Stimulated activated naive CD8-positive, alpha-beta T cell treated with anti-CD3 and anti-CD28 coated beads, Interleukin-15, Interleukin-2, amounts not matched to agents 100 ng/mL and 50 ng/mL, for 24 hours (primary cell): ENCODE data around the gene TRRAP.

Experiments
- H3K27ac Mint-ChIP-seq: one replicate; pipeline ENCODE4 v1.8.0; 2021; ENCODE audit warnings: mild to moderate bottlenecking, mixed read lengths
- H3K27me3 Mint-ChIP-seq: one replicate; pipeline ENCODE4 v1.8.0; 2021; ENCODE audit warnings: mixed read lengths
- H3K36me3 Mint-ChIP-seq: one replicate; pipeline ENCODE4 v1.8.0; 2021; ENCODE audit warnings: low read depth, mixed read lengths
- H3K4me1 Mint-ChIP-seq: one replicate; pipeline ENCODE4 v1.8.0; 2021; ENCODE audit warnings: low read depth, mixed read lengths
- H3K4me3 Mint-ChIP-seq: one replicate; pipeline ENCODE4 v1.8.0; 2021; ENCODE audit warnings: mild to moderate bottlenecking, mixed read lengths
- H3K9me3 Mint-ChIP-seq: one replicate; pipeline ENCODE4 v1.8.0; 2021; ENCODE audit warnings: mixed read lengths

Gene TRRAP

GRCh38 chr7:98970016-98970615 lies 91.8 kb downstream of the TRRAP start:
- no peak overlapping the region for H3K4me3 Mint-ChIP-seq
- H3K27me3 Mint-ChIP-seq = no peaks in the 10 kb centered on the region
- peaks cover 89% of the 10 kb centered on the region for H3K36me3 Mint-ChIP-seq
- H3K27ac Mint-ChIP-seq = no peak overlapping the region
- H3K4me1 Mint-ChIP-seq = no peaks in the 10 kb centered on the region
- H3K9me3 Mint-ChIP-seq = no peaks in the 10 kb centered on the region

- Mint-ChIP-seq H3K27me3 (no peaks in the 10 kb centered on the region), H3K36me3 (peaks cover 89% of the 10 kb centered on the region), H3K4me1 (no peaks in the 10 kb centered on the region), H3K4me3 (no peak overlapping the region), H3K27ac (no peak overlapping the region), H3K9me3 (no peaks in the 10 kb centered on the region)
Measured at GRCh38 chr7:98970805-98971204, 92.5 kb downstream of the TRRAP start.

GRCh38 chr7:98974205-98974604 lies 95.9 kb downstream of the TRRAP start:
- H3K4me1 Mint-ChIP-seq = no peaks in the 10 kb centered on the region
- H3K9me3 Mint-ChIP-seq = no peaks in the 10 kb centered on the region
- H3K27ac Mint-ChIP-seq = no peak overlapping the region
- peaks cover 83% of the 10 kb centered on the region for H3K36me3 Mint-ChIP-seq
- H3K27me3 Mint-ChIP-seq = no peaks in the 10 kb centered on the region
- H3K4me3 Mint-ChIP-seq = no peak overlapping the region

GRCh38 chr7:98974906-98975816 lies 96.8 kb downstream of the TRRAP start:
- H3K36me3 Mint-ChIP-seq = peaks cover 85% of the 10 kb centered on the region
- H3K27me3 Mint-ChIP-seq = no peaks in the 10 kb centered on the region
- H3K9me3 Mint-ChIP-seq = no peaks in the 10 kb centered on the region
- H3K27ac Mint-ChIP-seq = no peak overlapping the region
- no peak overlapping the region for H3K4me3 Mint-ChIP-seq
- no peaks in the 10 kb centered on the region for H3K4me1 Mint-ChIP-seq

- Mint-ChIP-seq H3K27ac (no peak overlapping the region), H3K27me3 (no peaks in the 10 kb centered on the region), H3K4me1 (no peaks in the 10 kb centered on the region), H3K9me3 (no peaks in the 10 kb centered on the region), H3K4me3 (no peak overlapping the region), H3K36me3 (peaks cover 85% of the 10 kb centered on the region)
Measured at GRCh38 chr7:98976396-98977185, 98.3 kb downstream of the TRRAP start.

GRCh38 chr7:98978672-98979071 lies 100.3 kb downstream of the TRRAP start:
- no peaks in the 10 kb centered on the region for H3K4me1 Mint-ChIP-seq
- no peaks in the 10 kb centered on the region for H3K9me3 Mint-ChIP-seq

GRCh38 chr7:98981701-98982100 lies 103.4 kb downstream of the TRRAP start:
- Mint-ChIP-seq H3K9me3 (peaks cover 9% of the 10 kb centered on the region), H3K27ac (no peak overlapping the region), H3K4me3 (no peak overlapping the region), H3K4me1 (no peaks in the 10 kb centered on the region), H3K36me3 (peaks cover 86% of the 10 kb centered on the region), H3K27me3 (no peaks in the 10 kb centered on the region)

More at GRCh38 chr7:98978672-98979071, 100.3 kb downstream of the TRRAP start:
- no peaks in the 10 kb centered on the region for H3K27me3 Mint-ChIP-seq
- H3K36me3 Mint-ChIP-seq = peaks cover 86% of the 10 kb centered on the region
- no peak overlapping the region for H3K27ac Mint-ChIP-seq
- no peak overlapping the region for H3K4me3 Mint-ChIP-seq

GRCh38 chr7:98982686-98983085 lies 104.4 kb downstream of the TRRAP start:
- Mint-ChIP-seq H3K9me3 (peaks cover 9% of the 10 kb centered on the region), H3K4me3 (no peak overlapping the region), H3K27me3 (no peaks in the 10 kb centered on the region), H3K36me3 (peaks cover 89% of the 10 kb centered on the region), H3K27ac (no peak overlapping the region), H3K4me1 (peaks cover 7% of the 10 kb centered on the region)

- Mint-ChIP-seq H3K4me1 (peaks cover 21% of the 10 kb centered on the region), H3K4me3 (no peak overlapping the region), H3K27me3 (no peaks in the 10 kb centered on the region), H3K27ac (no peak overlapping the region), H3K36me3 (peaks cover 95% of the 10 kb centered on the region), H3K9me3 (peaks cover 9% of the 10 kb centered on the region)
Measured at GRCh38 chr7:98984126-98984525, 105.8 kb downstream of the TRRAP start.

- H3K27me3 Mint-ChIP-seq = no peaks in the 10 kb centered on the region
- no peak overlapping the region for H3K27ac Mint-ChIP-seq
- no peak overlapping the region for H3K4me3 Mint-ChIP-seq
- H3K4me1 Mint-ChIP-seq = peaks cover 27% of the 10 kb centered on the region
- H3K9me3 Mint-ChIP-seq = peaks cover 9% of the 10 kb centered on the region
- peaks cover 94% of the 10 kb centered on the region for H3K36me3 Mint-ChIP-seq
Measured at GRCh38 chr7:98985406-98985805, 107.1 kb downstream of the TRRAP start.

GRCh38 chr7:98985945-98986344 lies 107.6 kb downstream of the TRRAP start:
- H3K4me1 Mint-ChIP-seq = peaks cover 27% of the 10 kb centered on the region
- H3K4me3 Mint-ChIP-seq = no peak overlapping the region
- H3K27me3 Mint-ChIP-seq = no peaks in the 10 kb centered on the region
- H3K36me3 Mint-ChIP-seq = peaks cover 90% of the 10 kb centered on the region
- H3K9me3 Mint-ChIP-seq = peaks cover 9% of the 10 kb centered on the region
- no peak overlapping the region for H3K27ac Mint-ChIP-seq

GRCh38 chr7:98988641-98989040 lies 110.3 kb downstream of the TRRAP start:
- peak overlapping the region; percentile 80 for H3K27ac Mint-ChIP-seq
- peaks cover 89% of the 10 kb centered on the region for H3K36me3 Mint-ChIP-seq
- no peak overlapping the region for H3K4me3 Mint-ChIP-seq

GRCh38 chr7:98990356-98990755 lies 112.0 kb downstream of the TRRAP start:
- no peaks in the 10 kb centered on the region for H3K27me3 Mint-ChIP-seq
- H3K4me1 Mint-ChIP-seq = peaks cover 32% of the 10 kb centered on the region
- peaks cover 9% of the 10 kb centered on the region for H3K9me3 Mint-ChIP-seq
- no peak overlapping the region for H3K27ac Mint-ChIP-seq
- H3K4me3 Mint-ChIP-seq = no peak overlapping the region
- H3K36me3 Mint-ChIP-seq = peaks cover 84% of the 10 kb centered on the region

More at GRCh38 chr7:98988641-98989040, 110.3 kb downstream of the TRRAP start:
- Mint-ChIP-seq H3K9me3 (peaks cover 9% of the 10 kb centered on the region), H3K27me3 (no peaks in the 10 kb centered on the region), H3K4me1 (peaks cover 27% of the 10 kb centered on the region)

- H3K27me3 Mint-ChIP-seq = no peaks in the 10 kb centered on the region
- peaks cover 4% of the 10 kb centered on the region for H3K9me3 Mint-ChIP-seq
- no peak overlapping the region for H3K27ac Mint-ChIP-seq
- no peak overlapping the region for H3K4me3 Mint-ChIP-seq
- H3K36me3 Mint-ChIP-seq = peaks cover 84% of the 10 kb centered on the region
- peaks cover 40% of the 10 kb centered on the region for H3K4me1 Mint-ChIP-seq
Measured at GRCh38 chr7:98991141-98991540, 112.8 kb downstream of the TRRAP start.

- H3K9me3 Mint-ChIP-seq = no peaks in the 10 kb centered on the region
- H3K27me3 Mint-ChIP-seq = no peaks in the 10 kb centered on the region
- peaks cover 80% of the 10 kb centered on the region for H3K36me3 Mint-ChIP-seq
- no peak overlapping the region for H3K27ac Mint-ChIP-seq
- no peak overlapping the region for H3K4me3 Mint-ChIP-seq
- H3K4me1 Mint-ChIP-seq = peaks cover 41% of the 10 kb centered on the region
Measured at GRCh38 chr7:98992076-98992475, 113.7 kb downstream of the TRRAP start.
